Measurements from ENCODE around the gene PROKR1.

DNA sequence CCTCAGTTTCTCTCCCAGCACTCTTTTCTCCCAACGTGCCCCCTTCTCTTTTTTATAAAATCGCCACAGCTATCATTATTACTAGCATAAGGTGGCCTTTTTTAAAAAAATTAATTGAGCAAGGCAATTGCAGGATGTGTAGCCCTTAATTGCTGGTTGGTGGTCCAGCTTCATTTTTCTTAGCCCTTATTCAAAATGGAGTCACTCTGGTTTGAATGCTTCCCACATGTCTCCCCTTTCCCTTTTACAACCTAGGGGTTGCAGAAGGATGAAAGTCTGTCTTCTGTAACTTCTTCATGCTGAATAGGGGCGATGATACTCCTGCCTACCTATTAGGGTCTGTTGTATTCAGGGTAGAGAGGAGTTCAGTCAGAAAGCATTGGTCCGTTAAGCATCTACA lies 36.6 kb upstream of the PROKR1 start:
- TF ChIP-seq, protein P1, sequence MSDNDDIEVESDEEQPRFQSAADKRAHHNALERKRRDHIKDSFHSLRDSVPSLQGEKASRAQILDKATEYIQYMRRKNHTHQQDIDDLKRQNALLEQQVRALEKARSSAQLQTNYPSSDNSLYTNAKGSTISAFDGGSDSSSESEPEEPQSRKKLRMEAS (IDR thresholded peaks at IDR 0.05) = no peak
- TF ChIP-seq TAF1 (IDR thresholded peaks at IDR 0.05; ENCODE audit: low read depth) (no peak), EP300 (IDR thresholded peaks at IDR 0.05; ENCODE audit: borderline replicate concordance) (no peak), CREB1 (IDR thresholded peaks at IDR 0.05; ENCODE audit: low read depth) (no peak)
- TF ChIP-seq, protein P2, sequence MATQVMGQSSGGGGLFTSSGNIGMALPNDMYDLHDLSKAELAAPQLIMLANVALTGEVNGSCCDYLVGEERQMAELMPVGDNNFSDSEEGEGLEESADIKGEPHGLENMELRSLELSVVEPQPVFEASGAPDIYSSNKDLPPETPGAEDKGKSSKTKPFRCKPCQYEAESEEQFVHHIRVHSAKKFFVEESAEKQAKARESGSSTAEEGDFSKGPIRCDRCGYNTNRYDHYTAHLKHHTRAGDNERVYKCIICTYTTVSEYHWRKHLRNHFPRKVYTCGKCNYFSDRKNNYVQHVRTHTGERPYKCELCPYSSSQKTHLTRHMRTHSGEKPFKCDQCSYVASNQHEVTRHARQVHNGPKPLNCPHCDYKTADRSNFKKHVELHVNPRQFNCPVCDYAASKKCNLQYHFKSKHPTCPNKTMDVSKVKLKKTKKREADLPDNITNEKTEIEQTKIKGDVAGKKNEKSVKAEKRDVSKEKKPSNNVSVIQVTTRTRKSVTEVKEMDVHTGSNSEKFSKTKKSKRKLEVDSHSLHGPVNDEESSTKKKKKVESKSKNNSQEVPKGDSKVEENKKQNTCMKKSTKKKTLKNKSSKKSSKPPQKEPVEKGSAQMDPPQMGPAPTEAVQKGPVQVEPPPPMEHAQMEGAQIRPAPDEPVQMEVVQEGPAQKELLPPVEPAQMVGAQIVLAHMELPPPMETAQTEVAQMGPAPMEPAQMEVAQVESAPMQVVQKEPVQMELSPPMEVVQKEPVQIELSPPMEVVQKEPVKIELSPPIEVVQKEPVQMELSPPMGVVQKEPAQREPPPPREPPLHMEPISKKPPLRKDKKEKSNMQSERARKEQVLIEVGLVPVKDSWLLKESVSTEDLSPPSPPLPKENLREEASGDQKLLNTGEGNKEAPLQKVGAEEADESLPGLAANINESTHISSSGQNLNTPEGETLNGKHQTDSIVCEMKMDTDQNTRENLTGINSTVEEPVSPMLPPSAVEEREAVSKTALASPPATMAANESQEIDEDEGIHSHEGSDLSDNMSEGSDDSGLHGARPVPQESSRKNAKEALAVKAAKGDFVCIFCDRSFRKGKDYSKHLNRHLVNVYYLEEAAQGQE (IDR thresholded peaks at IDR 0.05; ENCODE audit: low read depth) = no peak

All from Ishikawa (cell line).